MM.1S (cell line): ENCODE measurements around the gene TANC2.

Source experiments
- EZH2 ChIP-seq: fragments of 300-600 bp; sonication (generic); optimal IDR thresholded peaks from 2 replicates; pipeline ENCODE3; 2017; ENCODE audit warnings: low read depth, mild to moderate bottlenecking, antibody characterized with exemption, low read length, mixed read lengths
- TF ChIP-seq, protein P1 (sequence below): fragments of 300-600 bp; sonication (generic); IDR thresholded peaks from 2 replicates; pipeline ENCODE4 v1.5.1; 2016; ENCODE audit warnings: antibody characterized with exemption, low read length, mixed read lengths

DNA sequence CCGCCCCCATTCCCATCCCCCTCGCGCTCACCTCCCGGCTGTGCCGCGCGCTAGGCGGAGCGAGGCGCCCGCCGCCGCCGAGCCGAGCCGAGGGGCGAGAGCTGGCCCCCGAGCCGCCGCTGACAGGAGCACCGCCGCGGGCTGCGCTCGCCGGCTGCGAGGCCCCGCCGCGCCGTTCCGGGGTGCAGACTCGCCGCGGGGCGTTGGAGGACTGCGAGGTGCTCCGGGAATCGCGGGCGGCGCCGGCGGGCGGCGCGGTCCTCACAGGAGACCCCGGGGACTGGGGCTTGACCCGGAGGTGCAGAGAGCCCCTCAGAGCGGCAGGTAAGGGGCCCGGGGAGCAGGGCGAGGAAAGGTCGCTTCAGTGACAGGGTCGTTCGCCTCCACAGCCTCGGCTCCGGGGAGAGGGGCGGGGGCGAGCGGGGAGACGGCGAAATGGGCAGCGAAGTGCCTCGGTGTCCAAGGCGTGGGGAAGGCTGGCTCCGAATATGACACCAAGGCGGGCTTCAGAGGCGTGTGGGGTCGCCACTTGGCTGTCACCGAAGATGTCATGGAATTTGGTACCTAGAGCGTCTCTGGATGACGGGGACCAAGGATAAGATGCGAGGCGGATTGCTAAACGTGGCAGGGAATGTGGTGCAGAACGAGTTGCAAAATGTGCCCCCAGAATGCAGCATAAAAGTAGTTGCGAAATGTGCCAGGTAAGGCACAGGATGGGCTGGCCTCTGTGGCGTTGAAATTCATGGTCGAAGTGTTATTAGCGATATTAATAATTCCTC lies 580 bp downstream of the TANC2 start:
- TF ChIP-seq, protein P1, sequence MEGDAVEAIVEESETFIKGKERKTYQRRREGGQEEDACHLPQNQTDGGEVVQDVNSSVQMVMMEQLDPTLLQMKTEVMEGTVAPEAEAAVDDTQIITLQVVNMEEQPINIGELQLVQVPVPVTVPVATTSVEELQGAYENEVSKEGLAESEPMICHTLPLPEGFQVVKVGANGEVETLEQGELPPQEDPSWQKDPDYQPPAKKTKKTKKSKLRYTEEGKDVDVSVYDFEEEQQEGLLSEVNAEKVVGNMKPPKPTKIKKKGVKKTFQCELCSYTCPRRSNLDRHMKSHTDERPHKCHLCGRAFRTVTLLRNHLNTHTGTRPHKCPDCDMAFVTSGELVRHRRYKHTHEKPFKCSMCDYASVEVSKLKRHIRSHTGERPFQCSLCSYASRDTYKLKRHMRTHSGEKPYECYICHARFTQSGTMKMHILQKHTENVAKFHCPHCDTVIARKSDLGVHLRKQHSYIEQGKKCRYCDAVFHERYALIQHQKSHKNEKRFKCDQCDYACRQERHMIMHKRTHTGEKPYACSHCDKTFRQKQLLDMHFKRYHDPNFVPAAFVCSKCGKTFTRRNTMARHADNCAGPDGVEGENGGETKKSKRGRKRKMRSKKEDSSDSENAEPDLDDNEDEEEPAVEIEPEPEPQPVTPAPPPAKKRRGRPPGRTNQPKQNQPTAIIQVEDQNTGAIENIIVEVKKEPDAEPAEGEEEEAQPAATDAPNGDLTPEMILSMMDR: no peak
- no peak for TF ChIP-seq EZH2
